ENCODE measurements around the gene ELL2. TPM values are rescaled to one million over a fixed set of nuclear protein-coding genes. Genes with fewer than 3 reads are reported as not detected.

The ELL2 gene
- total and polyA plus RNA-seq, 4 donors: 12.2 to 44.1 (median 13.9) TPM

- DNase-seq (ENCODE audit: low read depth in 4 of 6, low spot score in 6 of 6): no peak
- H3K36me3 ChIP-seq (ENCODE audit: control insufficient read depth, insufficient read depth, low read length): no peaks in the 10 kb centered on the region
- 92% methylated on average over 1 of the region's 1 CpG for WGBS (ENCODE audit: insufficient coverage)
- no peaks in the 10 kb centered on the region for H3K9me3 ChIP-seq (ENCODE audit: control insufficient read depth, insufficient read depth, low read length)
- no peaks in the 10 kb centered on the region for H3K27me3 ChIP-seq (ENCODE audit: control insufficient read depth, insufficient read depth, low read length)
- no peaks in the 10 kb centered on the region for H3K4me1 ChIP-seq (ENCODE audit: control insufficient read depth, insufficient read depth, low read length)
- no peak overlapping the region for H3K4me3 ChIP-seq (ENCODE audit: low read depth, low read length)
- no peak overlapping the region for H3K27ac ChIP-seq (ENCODE audit: low read depth, low read length)
These were observed 15.2 kb downstream of the ELL2 start for GRCh38 chr5:95946451-95946850.

GRCh38 chr5:95942968-95943367 is 18.7 kb downstream of the ELL2 start:
- WGBS (ENCODE audit: insufficient coverage): no CpG with 5 or more reads among the region's 2 CpGs
- H3K36me3 ChIP-seq (ENCODE audit: control insufficient read depth, insufficient read depth, low read length): no peaks in the 10 kb centered on the region
- H3K27ac ChIP-seq (ENCODE audit: low read depth, low read length): no peak overlapping the region
- DNase-seq (ENCODE audit: low read depth in 4 of 6, low spot score in 6 of 6): no peak
- H3K4me3 ChIP-seq (ENCODE audit: low read depth, low read length): no peak overlapping the region
- no peaks in the 10 kb centered on the region for H3K27me3 ChIP-seq (ENCODE audit: control insufficient read depth, insufficient read depth, low read length)
- H3K4me1 ChIP-seq (ENCODE audit: control insufficient read depth, insufficient read depth, low read length): peaks cover 2% of the 10 kb centered on the region
- H3K9me3 ChIP-seq (ENCODE audit: control insufficient read depth, insufficient read depth, low read length): no peaks in the 10 kb centered on the region

GRCh38 chr5:95942414-95942813 is 19.2 kb downstream of the ELL2 start:
- no peaks in the 10 kb centered on the region for H3K36me3 ChIP-seq (ENCODE audit: control insufficient read depth, insufficient read depth, low read length)
- no peak for DNase-seq (ENCODE audit: low read depth in 4 of 6, low spot score in 6 of 6)
- H3K27ac ChIP-seq (ENCODE audit: low read depth, low read length): no peak overlapping the region
- H3K4me1 ChIP-seq (ENCODE audit: control insufficient read depth, insufficient read depth, low read length): peaks cover 2% of the 10 kb centered on the region
- H3K9me3 ChIP-seq (ENCODE audit: control insufficient read depth, insufficient read depth, low read length): no peaks in the 10 kb centered on the region
- no CpG with 5 or more reads among the region's 2 CpGs for WGBS (ENCODE audit: insufficient coverage)
- no peak overlapping the region for H3K4me3 ChIP-seq (ENCODE audit: low read depth, low read length)
- no peaks in the 10 kb centered on the region for H3K27me3 ChIP-seq (ENCODE audit: control insufficient read depth, insufficient read depth, low read length)

- Histone ChIP-seq H3K9me3 (ENCODE audit: control insufficient read depth, insufficient read depth, low read length) (no peaks in the 10 kb centered on the region), H3K27ac (ENCODE audit: low read depth, low read length) (no peak overlapping the region), H3K36me3 (ENCODE audit: control insufficient read depth, insufficient read depth, low read length) (no peaks in the 10 kb centered on the region), H3K27me3 (ENCODE audit: control insufficient read depth, insufficient read depth, low read length) (no peaks in the 10 kb centered on the region), H3K4me1 (ENCODE audit: control insufficient read depth, insufficient read depth, low read length) (peaks cover 2% of the 10 kb centered on the region), H3K4me3 (ENCODE audit: low read depth, low read length) (no peak overlapping the region)
- DNase-seq (ENCODE audit: low read depth in 4 of 6, low spot score in 6 of 6): no peak
These were observed 19.9 kb downstream of the ELL2 start for GRCh38 chr5:95941756-95942155.

GRCh38 chr5:95940758-95941682 is 20.6 kb downstream of the ELL2 start:
- Histone ChIP-seq H3K27ac (ENCODE audit: low read depth, low read length) (peak overlapping the region; percentile 6), H3K4me1 (ENCODE audit: control insufficient read depth, insufficient read depth, low read length) (peaks cover 2% of the 10 kb centered on the region), H3K27me3 (ENCODE audit: control insufficient read depth, insufficient read depth, low read length) (no peaks in the 10 kb centered on the region), H3K4me3 (ENCODE audit: low read depth, low read length) (no peak overlapping the region), H3K36me3 (ENCODE audit: control insufficient read depth, insufficient read depth, low read length) (no peaks in the 10 kb centered on the region), H3K9me3 (ENCODE audit: control insufficient read depth, insufficient read depth, low read length) (no peaks in the 10 kb centered on the region)
- DNase-seq (ENCODE audit: low read depth in 4 of 6, low spot score in 6 of 6): peak in 2 of 6 donors; percentile 35 to 54
- no CpG with 5 or more reads among the region's 3 CpGs for WGBS (ENCODE audit: insufficient coverage)

- no peaks in the 10 kb centered on the region for H3K36me3 ChIP-seq (ENCODE audit: control insufficient read depth, insufficient read depth, low read length)
- WGBS (ENCODE audit: insufficient coverage): no CpG with 5 or more reads among the region's 1 CpG
- H3K27ac ChIP-seq (ENCODE audit: low read depth, low read length): no peak overlapping the region
- H3K9me3 ChIP-seq (ENCODE audit: control insufficient read depth, insufficient read depth, low read length): no peaks in the 10 kb centered on the region
- no peak overlapping the region for H3K4me3 ChIP-seq (ENCODE audit: low read depth, low read length)
- H3K4me1 ChIP-seq (ENCODE audit: control insufficient read depth, insufficient read depth, low read length): peaks cover 2% of the 10 kb centered on the region
- no peak for DNase-seq (ENCODE audit: low read depth in 4 of 6, low spot score in 6 of 6)
- no peaks in the 10 kb centered on the region for H3K27me3 ChIP-seq (ENCODE audit: control insufficient read depth, insufficient read depth, low read length)
These were observed 22.2 kb downstream of the ELL2 start for GRCh38 chr5:95939465-95939864.

- H3K27me3 ChIP-seq (ENCODE audit: control insufficient read depth, insufficient read depth, low read length): no peaks in the 10 kb centered on the region
- no peaks in the 10 kb centered on the region for H3K9me3 ChIP-seq (ENCODE audit: control insufficient read depth, insufficient read depth, low read length)
- no CpG with 5 or more reads among the region's 1 CpG for WGBS (ENCODE audit: insufficient coverage)
- no peaks in the 10 kb centered on the region for H3K36me3 ChIP-seq (ENCODE audit: control insufficient read depth, insufficient read depth, low read length)
- no peak overlapping the region for H3K27ac ChIP-seq (ENCODE audit: low read depth, low read length)
- H3K4me1 ChIP-seq (ENCODE audit: control insufficient read depth, insufficient read depth, low read length): peaks cover 2% of the 10 kb centered on the region
- H3K4me3 ChIP-seq (ENCODE audit: low read depth, low read length): no peak overlapping the region
- DNase-seq (ENCODE audit: low read depth in 4 of 6, low spot score in 6 of 6): no peak
These were observed 22.9 kb downstream of the ELL2 start for GRCh38 chr5:95938766-95939165.

- no peaks in the 10 kb centered on the region for H3K9me3 ChIP-seq (ENCODE audit: control insufficient read depth, insufficient read depth, low read length)
- no peaks in the 10 kb centered on the region for H3K27me3 ChIP-seq (ENCODE audit: control insufficient read depth, insufficient read depth, low read length)
- no peak overlapping the region for H3K4me3 ChIP-seq (ENCODE audit: low read depth, low read length)
- H3K4me1 ChIP-seq (ENCODE audit: control insufficient read depth, insufficient read depth, low read length): peaks cover 2% of the 10 kb centered on the region
- H3K36me3 ChIP-seq (ENCODE audit: control insufficient read depth, insufficient read depth, low read length): no peaks in the 10 kb centered on the region
- WGBS (ENCODE audit: insufficient coverage): no CpG with 5 or more reads among the region's 1 CpG
- DNase-seq (ENCODE audit: low read depth in 4 of 6, low spot score in 6 of 6): no peak
- no peak overlapping the region for H3K27ac ChIP-seq (ENCODE audit: low read depth, low read length)
These were observed 23.3 kb downstream of the ELL2 start for GRCh38 chr5:95938347-95938746.

GRCh38 chr5:95937607-95938152 is 24.0 kb downstream of the ELL2 start:
- H3K27ac ChIP-seq (ENCODE audit: low read depth, low read length): no peak overlapping the region
- H3K27me3 ChIP-seq (ENCODE audit: control insufficient read depth, insufficient read depth, low read length): no peaks in the 10 kb centered on the region
- WGBS (ENCODE audit: insufficient coverage): 100% methylated on average over 1 of the region's 3 CpGs

More at GRCh38 chr5:95937607-95938152, 24.0 kb downstream of the ELL2 start:
- Histone ChIP-seq H3K4me3 (ENCODE audit: low read depth, low read length) (no peak overlapping the region), H3K36me3 (ENCODE audit: control insufficient read depth, insufficient read depth, low read length) (no peaks in the 10 kb centered on the region), H3K4me1 (ENCODE audit: control insufficient read depth, insufficient read depth, low read length) (peaks cover 2% of the 10 kb centered on the region), H3K9me3 (ENCODE audit: control insufficient read depth, insufficient read depth, low read length) (no peaks in the 10 kb centered on the region)
- DNase-seq (ENCODE audit: low read depth in 4 of 6, low spot score in 6 of 6): no peak
